Measurements from ENCODE around the gene NUDC. TPM values are rescaled to one million over a fixed set of nuclear protein-coding genes. Genes with fewer than 3 reads are reported as not detected.
A peak's percentile ranks its signal among the peaks of the same experiment; 100 is the strongest.
"Not testable (repeated sequence)": the region's sequence is repeated elsewhere in the genome, so short reads cannot be mapped to it uniquely, and the experiment has no call there.

NUDC gene
- total RNA-seq, 1 donor from 2014 or later: 60.8 TPM

DNA sequence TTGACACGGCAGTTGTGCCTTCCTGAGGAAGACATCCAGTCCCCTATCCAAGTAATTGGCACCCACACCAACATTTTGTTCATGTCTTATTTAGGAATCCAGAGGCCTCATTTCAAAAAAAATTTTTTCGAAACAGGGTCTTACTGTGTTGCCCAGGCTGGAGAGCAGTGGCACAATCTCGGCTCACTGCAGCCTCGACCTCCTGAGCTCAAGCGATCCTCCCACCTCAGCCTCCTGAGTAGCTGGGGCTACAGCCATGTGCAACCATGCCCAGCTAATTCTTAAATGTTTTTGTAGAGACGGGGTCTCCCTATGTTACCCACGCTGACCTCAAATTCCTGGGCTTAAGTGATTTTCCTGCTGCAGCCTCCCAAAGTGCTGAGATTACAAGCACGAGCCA, 62.7 kb downstream of the NUDC start:
- Mint-ChIP-seq H3K9me3 (ENCODE audit: unreplicated experiment) (no peaks in the 10 kb centered on the region), H3K36me3 (ENCODE audit: low read depth, unreplicated experiment) (no peaks in the 10 kb centered on the region), H3K4me3 (ENCODE audit: unreplicated experiment) (no peak overlapping the region), H3K27me3 (ENCODE audit: unreplicated experiment) (peaks cover 2% of the 10 kb centered on the region), H3K27ac (ENCODE audit: unreplicated experiment) (no peak overlapping the region), H3K4me1 (ENCODE audit: unreplicated experiment) (no peaks in the 10 kb centered on the region)
- TF ChIP-seq, protein P1, sequence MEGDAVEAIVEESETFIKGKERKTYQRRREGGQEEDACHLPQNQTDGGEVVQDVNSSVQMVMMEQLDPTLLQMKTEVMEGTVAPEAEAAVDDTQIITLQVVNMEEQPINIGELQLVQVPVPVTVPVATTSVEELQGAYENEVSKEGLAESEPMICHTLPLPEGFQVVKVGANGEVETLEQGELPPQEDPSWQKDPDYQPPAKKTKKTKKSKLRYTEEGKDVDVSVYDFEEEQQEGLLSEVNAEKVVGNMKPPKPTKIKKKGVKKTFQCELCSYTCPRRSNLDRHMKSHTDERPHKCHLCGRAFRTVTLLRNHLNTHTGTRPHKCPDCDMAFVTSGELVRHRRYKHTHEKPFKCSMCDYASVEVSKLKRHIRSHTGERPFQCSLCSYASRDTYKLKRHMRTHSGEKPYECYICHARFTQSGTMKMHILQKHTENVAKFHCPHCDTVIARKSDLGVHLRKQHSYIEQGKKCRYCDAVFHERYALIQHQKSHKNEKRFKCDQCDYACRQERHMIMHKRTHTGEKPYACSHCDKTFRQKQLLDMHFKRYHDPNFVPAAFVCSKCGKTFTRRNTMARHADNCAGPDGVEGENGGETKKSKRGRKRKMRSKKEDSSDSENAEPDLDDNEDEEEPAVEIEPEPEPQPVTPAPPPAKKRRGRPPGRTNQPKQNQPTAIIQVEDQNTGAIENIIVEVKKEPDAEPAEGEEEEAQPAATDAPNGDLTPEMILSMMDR (IDR thresholded peaks at IDR 0.05; ENCODE audit: unreplicated experiment): no peak
- no peak for DNase-seq (ENCODE audit: low spot score)

DNA sequence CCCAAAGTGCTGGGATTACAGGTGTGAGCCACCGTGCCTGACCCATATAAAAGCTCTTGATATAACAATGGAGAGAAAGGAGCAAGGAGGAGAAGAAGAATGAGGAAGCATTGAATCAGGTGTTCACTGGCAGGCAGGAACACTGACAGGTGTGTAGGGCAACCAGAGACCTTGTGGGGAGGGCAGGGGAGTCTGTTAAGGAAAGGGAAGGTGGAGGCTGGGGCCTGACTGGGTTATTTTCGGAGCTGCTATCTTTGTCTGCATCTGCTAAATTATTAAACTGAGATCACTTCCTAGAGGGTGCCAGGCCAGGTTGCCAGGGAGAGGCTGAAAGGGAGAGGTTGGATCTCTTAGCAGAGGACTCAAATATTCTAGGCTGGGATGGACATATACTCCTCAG, 65.1 kb downstream of the NUDC start:
- H3K27me3 Mint-ChIP-seq (ENCODE audit: unreplicated experiment): peaks cover 2% of the 10 kb centered on the region
- no peaks in the 10 kb centered on the region for H3K36me3 Mint-ChIP-seq (ENCODE audit: low read depth, unreplicated experiment)
- H3K9me3 Mint-ChIP-seq (ENCODE audit: unreplicated experiment): no peaks in the 10 kb centered on the region
- TF ChIP-seq, protein P1 (IDR thresholded peaks at IDR 0.05; ENCODE audit: unreplicated experiment): no peak
- H3K4me3 Mint-ChIP-seq (ENCODE audit: unreplicated experiment): no peak overlapping the region
- H3K27ac Mint-ChIP-seq (ENCODE audit: unreplicated experiment): no peak overlapping the region
- no peaks in the 10 kb centered on the region for H3K4me1 Mint-ChIP-seq (ENCODE audit: unreplicated experiment)
- no peak for DNase-seq (ENCODE audit: low spot score)

DNA sequence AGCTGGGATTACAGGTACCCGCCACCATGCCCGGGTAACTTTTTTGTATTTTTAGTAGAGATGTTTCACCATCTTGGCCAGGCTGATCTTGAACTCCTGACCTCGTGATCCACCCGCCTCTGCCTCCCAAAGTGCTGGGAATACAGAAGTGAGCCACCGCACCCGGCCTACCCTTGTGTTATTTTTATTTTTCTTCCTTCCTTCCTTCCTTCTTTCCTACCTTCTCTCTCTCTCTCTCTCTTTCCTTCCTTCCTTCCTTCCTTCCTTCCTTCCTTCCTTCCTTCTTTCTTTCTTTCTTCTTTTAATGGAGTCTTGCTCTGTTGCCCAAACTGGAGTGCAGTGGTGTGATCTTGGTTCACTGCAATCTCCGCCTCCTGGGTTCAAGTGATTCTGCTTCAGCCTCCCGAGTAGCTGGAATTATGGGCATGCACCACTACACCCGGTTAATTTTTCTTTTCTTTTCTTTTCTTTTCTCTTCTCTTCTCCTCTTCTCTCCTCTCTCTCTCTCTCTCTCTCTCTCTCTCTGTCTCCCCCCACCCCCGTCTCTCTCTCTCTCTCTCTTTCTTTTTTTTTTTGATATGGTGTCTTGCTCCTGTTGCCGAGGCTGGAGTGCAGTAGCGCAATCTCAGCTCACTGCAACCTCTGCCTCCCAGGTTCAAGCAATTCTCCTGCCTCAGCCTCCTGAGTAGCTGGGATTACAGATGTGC, 68.0 kb downstream of the NUDC start:
- not testable (repeated sequence) for H3K9me3 Mint-ChIP-seq (ENCODE audit: unreplicated experiment); H3K36me3 Mint-ChIP-seq (ENCODE audit: low read depth, unreplicated experiment); H3K27me3 Mint-ChIP-seq (ENCODE audit: unreplicated experiment); H3K4me1 Mint-ChIP-seq (ENCODE audit: unreplicated experiment); H3K27ac Mint-ChIP-seq (ENCODE audit: unreplicated experiment); H3K4me3 Mint-ChIP-seq (ENCODE audit: unreplicated experiment); DNase-seq (ENCODE audit: low spot score)

DNA sequence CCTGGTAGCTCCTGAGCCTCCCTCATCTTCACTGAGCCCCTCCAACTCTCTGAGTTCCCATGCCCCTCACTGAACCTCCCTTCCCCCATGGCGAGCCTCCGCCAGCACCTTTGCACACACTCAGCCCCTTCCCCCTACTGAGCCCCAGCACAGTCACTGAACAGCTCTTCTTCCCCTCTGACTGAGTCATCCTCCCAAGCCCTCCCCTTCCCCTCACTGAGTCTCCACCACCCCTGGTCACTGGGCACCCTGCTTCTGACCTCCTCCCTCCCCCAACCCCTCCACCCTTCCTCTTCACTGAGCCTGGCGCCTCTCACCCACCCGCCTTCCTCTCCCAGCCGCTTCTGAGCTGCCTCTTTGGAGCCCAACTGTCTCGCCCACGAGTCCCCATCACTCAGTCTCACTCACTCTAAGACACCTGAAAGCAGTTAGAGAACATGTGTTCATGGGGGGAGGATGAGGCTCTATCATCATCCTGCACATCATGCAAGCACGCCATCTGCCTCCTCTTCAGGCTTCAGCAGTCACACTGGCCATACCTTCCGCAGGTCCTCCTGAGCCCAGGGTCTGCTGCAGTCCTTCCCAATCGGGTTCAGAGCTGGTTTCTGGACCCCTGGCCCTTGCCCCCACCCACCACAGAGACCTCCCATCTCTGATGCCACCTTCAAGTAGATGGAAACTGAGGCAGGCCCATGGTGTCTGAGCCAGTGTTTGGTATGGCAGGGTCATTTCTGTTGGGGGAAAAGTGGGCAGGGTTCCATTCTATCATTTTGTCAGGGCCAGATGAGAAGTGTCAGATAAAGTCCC, 70.0 kb downstream of the NUDC start:
- TF ChIP-seq, protein P1 (IDR thresholded peaks at IDR 0.05; ENCODE audit: unreplicated experiment): no peak
- H3K4me3 Mint-ChIP-seq (ENCODE audit: unreplicated experiment): no peak overlapping the region
- H3K27ac Mint-ChIP-seq (ENCODE audit: unreplicated experiment): no peak overlapping the region
- DNase-seq (ENCODE audit: low spot score): no peak
- peaks cover 13% of the 10 kb centered on the region for H3K27me3 Mint-ChIP-seq (ENCODE audit: unreplicated experiment)
- peaks cover 5% of the 10 kb centered on the region for H3K4me1 Mint-ChIP-seq (ENCODE audit: unreplicated experiment)
- no peaks in the 10 kb centered on the region for H3K9me3 Mint-ChIP-seq (ENCODE audit: unreplicated experiment)
- H3K36me3 Mint-ChIP-seq (ENCODE audit: low read depth, unreplicated experiment): no peaks in the 10 kb centered on the region

DNA sequence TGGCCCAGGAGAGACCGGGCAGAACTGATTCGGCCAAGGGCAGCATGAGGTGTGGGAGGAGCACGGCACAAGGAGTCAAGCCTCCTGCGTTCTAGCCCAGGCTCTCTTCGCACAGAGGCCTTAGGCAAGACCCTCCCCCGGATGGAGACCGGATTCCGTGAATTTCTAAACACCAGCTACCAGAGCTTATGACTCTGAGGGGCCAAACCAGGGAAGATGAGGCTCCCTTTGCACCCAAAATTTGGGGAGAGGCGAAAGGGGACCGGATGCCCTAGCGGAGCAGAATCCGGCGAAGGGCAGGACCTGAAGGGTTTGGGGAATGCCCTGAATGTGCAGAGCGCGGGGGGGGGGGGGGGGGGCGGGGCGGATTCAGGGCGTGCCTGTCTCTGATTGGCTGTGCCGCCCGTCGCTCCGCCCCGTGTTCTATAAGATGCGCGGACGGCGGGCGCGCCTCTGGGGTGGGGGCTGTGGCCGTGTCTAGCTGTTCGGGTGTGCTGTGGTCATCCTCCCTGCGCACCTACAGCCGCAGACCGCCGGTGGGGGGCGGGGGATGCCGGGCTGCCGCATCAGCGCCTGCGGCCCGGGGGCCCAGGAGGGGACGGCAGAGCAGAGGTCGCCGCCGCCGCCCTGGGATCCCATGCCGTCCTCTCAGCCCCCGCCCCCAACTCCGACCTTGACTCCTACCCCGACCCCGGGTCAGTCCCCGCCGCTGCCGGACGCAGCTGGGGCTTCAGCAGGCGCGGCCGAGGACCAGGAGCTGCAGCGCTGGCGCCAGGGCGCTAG, 71.9 kb downstream of the NUDC start, which contains the start of gene TRNP1:
TRNP1 (plus strand) TSS at position 456 of the 783 bp plus-strand sequence; CDS start at position 551, 95 bp downstream.
- Mint-ChIP-seq H3K27me3 (ENCODE audit: unreplicated experiment) (peaks cover 19% of the 10 kb centered on the region), H3K36me3 (ENCODE audit: low read depth, unreplicated experiment) (no peaks in the 10 kb centered on the region), H3K9me3 (ENCODE audit: unreplicated experiment) (no peaks in the 10 kb centered on the region), H3K27ac (ENCODE audit: unreplicated experiment) (no peak within 1 kb of the TSS), H3K4me1 (ENCODE audit: unreplicated experiment) (peaks cover 11% of the 10 kb centered on the region), H3K4me3 (ENCODE audit: unreplicated experiment) (peak within 1 kb of the TSS; percentile 88)
- DNase-seq (ENCODE audit: low spot score): peak; percentile 57
- TF ChIP-seq, protein P1 (IDR thresholded peaks at IDR 0.05; ENCODE audit: unreplicated experiment): no peak
